Panc1 (cell line): Measurements from ENCODE around the gene INSL6. TPM values are rescaled to one million over a fixed set of nuclear protein-coding genes. Genes with fewer than 3 reads are reported as not detected.

ENCODE experiments used
- total RNA-seq: library from RNA; stranded (reverse); gene quantifications from one replicate; pipeline ENCODE4 v1.2.1, GENCODE V29; 2021; ENCODE audit not compliant: unreplicated experiment

INSL6 gene
- total RNA-seq, 1 experiment from 2014 or later: not detected

Other genes starting within 250 kb of the INSL6 start
- 2.3 TPM for gene JAK2, start 200.4 kb downstream of the INSL6 start, total RNA-seq
- not detected for gene INSL4, start 45.8 kb upstream of the INSL6 start, total RNA-seq
- gene RLN2, start 119.1 kb upstream of the INSL6 start, total RNA-seq: not detected
- gene RLN1, start 154.2 kb upstream of the INSL6 start, total RNA-seq: not detected